ACC112 (cell line): Measurements from ENCODE around the gene ANKS1A.

ENCODE experiments used
- H2AFZ ChIP-seq: fragments of 200-600 bp; sonication (generic); one replicate; pipeline ENCODE4 v1.6.0; 2017; ENCODE audit warnings: antibody characterized with exemption, low read length; ENCODE audit not compliant: unreplicated experiment
- H3K27ac ChIP-seq: fragments of 200-600 bp; sonication (generic); 2 replicates; pipeline ENCODE4 v1.5.1; 2014; ENCODE audit warnings: low read depth, mild to moderate bottlenecking, antibody characterized with exemption, low read length, moderate library complexity
- H3K27me3 ChIP-seq: fragments of 200-600 bp; sonication (generic); 2 replicates; pipeline ENCODE4 v1.6.1; 2014; ENCODE audit warnings: mild to moderate bottlenecking, antibody characterized with exemption, low read length, moderate library complexity, mixed read lengths; ENCODE audit not compliant: insufficient read depth
- H3K36me3 ChIP-seq: fragments of 200-600 bp; sonication (generic); 2 replicates; pipeline ENCODE4 v1.6.1; 2016; ENCODE audit warnings: mild to moderate bottlenecking, antibody characterized with exemption, low read length, moderate library complexity, mixed read lengths; ENCODE audit not compliant: insufficient read depth
- H3K4me1 ChIP-seq: fragments of 200-600 bp; sonication (generic); one replicate; pipeline ENCODE4 v1.6.1; 2016; ENCODE audit warnings: low read length, mixed read lengths; ENCODE audit not compliant: insufficient read depth, unreplicated experiment, control insufficient read depth
- H3K4me3 ChIP-seq: fragments of 200-600 bp; sonication (generic); 2 replicates; pipeline ENCODE4 v1.5.1; 2014; ENCODE audit warnings: mild to moderate bottlenecking, low read depth, low read length
- H3K79me2 ChIP-seq: fragments of 200-600 bp; sonication (generic); one replicate; pipeline ENCODE4 v1.6.0; 2016; ENCODE audit warnings: low read length; ENCODE audit not compliant: control insufficient read depth, unreplicated experiment, insufficient read depth

ANKS1A gene

GRCh38 chr6:35080821-35081425 is 191.9 kb downstream of the ANKS1A start:
- H3K4me1 ChIP-seq: no peaks in the 10 kb centered on the region
- H3K79me2 ChIP-seq: no peaks in the 10 kb centered on the region
- no peaks in the 10 kb centered on the region for H3K36me3 ChIP-seq
- H3K27me3 ChIP-seq: no peaks in the 10 kb centered on the region
- H2AFZ ChIP-seq: no peak overlapping the region
- H3K27ac ChIP-seq: no peak overlapping the region
- H3K4me3 ChIP-seq: no peak overlapping the region

GRCh38 chr6:35081426-35081851 is 192.4 kb downstream of the ANKS1A start:
- Histone ChIP-seq H3K4me3 (no peak overlapping the region), H3K79me2 (no peaks in the 10 kb centered on the region), H3K27ac (no peak overlapping the region), H3K36me3 (no peaks in the 10 kb centered on the region), H3K27me3 (no peaks in the 10 kb centered on the region), H2AFZ (no peak overlapping the region), H3K4me1 (no peaks in the 10 kb centered on the region)

GRCh38 chr6:35082046-35082732 is 193.1 kb downstream of the ANKS1A start:
- Histone ChIP-seq H3K36me3 (no peaks in the 10 kb centered on the region), H3K27ac (no peak overlapping the region), H3K4me3 (no peak overlapping the region), H2AFZ (no peak overlapping the region), H3K4me1 (no peaks in the 10 kb centered on the region), H3K27me3 (no peaks in the 10 kb centered on the region), H3K79me2 (no peaks in the 10 kb centered on the region)

GRCh38 chr6:35082733-35083403 is 193.8 kb downstream of the ANKS1A start:
- Histone ChIP-seq H3K4me3 (no peak overlapping the region), H2AFZ (no peak overlapping the region), H3K36me3 (no peaks in the 10 kb centered on the region), H3K27ac (no peak overlapping the region), H3K4me1 (no peaks in the 10 kb centered on the region), H3K27me3 (no peaks in the 10 kb centered on the region), H3K79me2 (no peaks in the 10 kb centered on the region)

- Histone ChIP-seq H3K27ac (no peak overlapping the region), H2AFZ (no peak overlapping the region), H3K27me3 (no peaks in the 10 kb centered on the region), H3K4me3 (no peak overlapping the region), H3K79me2 (no peaks in the 10 kb centered on the region), H3K4me1 (no peaks in the 10 kb centered on the region), H3K36me3 (no peaks in the 10 kb centered on the region)
Measured at GRCh38 chr6:35083507-35083906, 194.5 kb downstream of the ANKS1A start.

GRCh38 chr6:35084041-35084491 is 195.0 kb downstream of the ANKS1A start:
- H3K36me3 ChIP-seq: no peaks in the 10 kb centered on the region
- no peak overlapping the region for H3K27ac ChIP-seq
- H3K27me3 ChIP-seq: no peaks in the 10 kb centered on the region
- no peak overlapping the region for H2AFZ ChIP-seq
- no peaks in the 10 kb centered on the region for H3K79me2 ChIP-seq
- no peaks in the 10 kb centered on the region for H3K4me1 ChIP-seq
- no peak overlapping the region for H3K4me3 ChIP-seq

- Histone ChIP-seq H3K4me1 (no peaks in the 10 kb centered on the region), H3K27ac (no peak overlapping the region), H3K36me3 (no peaks in the 10 kb centered on the region), H3K4me3 (no peak overlapping the region), H3K27me3 (no peaks in the 10 kb centered on the region), H3K79me2 (no peaks in the 10 kb centered on the region), H2AFZ (no peak overlapping the region)
Measured at GRCh38 chr6:35084511-35085203, 195.6 kb downstream of the ANKS1A start.

GRCh38 chr6:35085359-35086281 is 196.6 kb downstream of the ANKS1A start:
- Histone ChIP-seq H3K27ac (no peak overlapping the region), H3K36me3 (no peaks in the 10 kb centered on the region), H3K27me3 (no peaks in the 10 kb centered on the region), H2AFZ (no peak overlapping the region), H3K79me2 (no peaks in the 10 kb centered on the region), H3K4me1 (no peaks in the 10 kb centered on the region), H3K4me3 (no peak overlapping the region)

GRCh38 chr6:35086282-35086632 is 197.2 kb downstream of the ANKS1A start:
- Histone ChIP-seq H3K27me3 (no peaks in the 10 kb centered on the region), H3K4me1 (no peaks in the 10 kb centered on the region), H3K36me3 (no peaks in the 10 kb centered on the region), H3K79me2 (no peaks in the 10 kb centered on the region), H2AFZ (no peak overlapping the region), H3K27ac (no peak overlapping the region), H3K4me3 (no peak overlapping the region)
